Raji (cell line): ENCODE measurements around the gene EVL.

Experiments used
- POLR2A ChIP-seq: IDR thresholded peaks from 2 replicates; pipeline ENCODE4 v1.6.1; 2011; ENCODE audit warnings: low read depth, low read length, control low read depth; ENCODE audit not compliant: insufficient read depth

EVL gene

DNA sequence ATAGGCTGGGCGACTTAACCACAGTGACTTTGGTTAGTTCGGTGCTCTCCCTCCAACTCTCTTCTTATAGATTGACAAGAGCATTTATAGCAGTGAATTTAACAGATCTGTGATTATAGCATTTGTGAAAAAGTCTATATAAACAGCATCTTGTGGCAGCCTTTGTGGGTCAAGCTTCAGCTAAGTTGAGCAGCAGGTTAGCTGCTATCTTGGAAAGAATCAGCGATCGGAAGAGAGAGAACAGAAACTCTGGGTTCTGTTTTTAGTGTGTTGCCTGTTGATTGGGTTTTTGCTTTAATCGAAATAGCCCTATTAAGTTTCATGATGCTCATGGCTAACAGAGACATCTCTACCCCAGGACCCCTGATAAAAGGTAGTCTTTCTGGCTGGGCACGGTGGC lies 20.2 kb downstream of the EVL start:
- TF ChIP-seq POLR2A = no peak

DNA sequence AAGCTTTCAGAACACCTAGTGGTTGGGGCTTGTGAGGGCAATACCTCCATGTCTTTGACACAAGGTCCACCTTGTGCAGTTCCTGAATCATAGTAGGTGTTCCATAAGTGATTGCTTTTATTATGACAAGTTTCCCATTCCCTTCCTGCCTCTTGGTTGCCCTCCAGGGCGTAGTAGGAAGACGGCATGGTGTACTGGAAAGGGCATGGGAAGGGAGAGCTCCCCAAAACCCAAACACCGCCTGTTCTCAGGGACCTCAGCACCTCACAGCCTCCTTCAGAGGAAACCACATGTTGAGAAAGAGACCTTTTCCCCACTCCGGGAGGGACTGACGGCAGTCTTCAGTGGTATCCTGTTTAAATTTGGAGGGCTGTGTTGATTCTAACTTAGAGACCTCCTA lies 21.1 kb downstream of the EVL start:
- TF ChIP-seq POLR2A = no peak

DNA sequence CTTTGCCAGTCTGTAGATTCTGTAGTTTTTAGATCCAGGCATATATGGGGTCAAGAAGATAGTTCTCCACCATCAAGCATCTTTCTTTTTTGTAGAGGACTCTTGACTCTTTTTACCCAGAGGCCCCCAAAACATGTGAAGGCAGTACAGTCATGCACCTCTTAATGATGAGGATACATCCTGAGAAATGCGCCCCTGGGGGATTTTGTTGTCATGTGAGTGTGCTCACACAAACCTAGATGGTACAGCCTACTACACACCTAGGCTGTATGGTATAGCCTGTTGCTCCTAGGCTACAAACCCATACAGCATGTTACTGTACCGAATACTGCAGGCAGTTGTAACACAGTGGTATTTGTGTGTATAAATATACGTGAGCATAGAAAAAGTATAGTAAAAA lies 23.0 kb downstream of the EVL start:
- no peak for TF ChIP-seq POLR2A

DNA sequence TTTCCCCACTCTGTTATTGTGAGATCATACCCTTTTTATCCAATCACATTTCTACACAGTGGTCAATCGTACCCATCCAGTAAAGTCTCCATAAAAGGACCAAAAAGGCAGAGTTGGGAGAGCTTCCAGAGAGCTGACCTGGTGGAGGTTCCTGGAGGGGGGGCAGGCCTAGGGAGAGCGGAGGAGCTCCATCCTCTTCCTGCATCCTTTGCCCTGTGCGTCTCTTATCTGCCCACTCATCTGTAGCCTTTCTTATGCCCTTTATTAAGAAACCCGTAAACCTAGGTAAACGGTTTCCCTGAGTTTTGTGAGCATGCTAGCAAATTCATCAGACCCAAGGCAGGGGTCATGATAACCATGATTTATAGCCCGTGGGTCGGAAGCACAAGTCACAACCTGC lies 26.2 kb downstream of the EVL start:
- TF ChIP-seq POLR2A = no peak

DNA sequence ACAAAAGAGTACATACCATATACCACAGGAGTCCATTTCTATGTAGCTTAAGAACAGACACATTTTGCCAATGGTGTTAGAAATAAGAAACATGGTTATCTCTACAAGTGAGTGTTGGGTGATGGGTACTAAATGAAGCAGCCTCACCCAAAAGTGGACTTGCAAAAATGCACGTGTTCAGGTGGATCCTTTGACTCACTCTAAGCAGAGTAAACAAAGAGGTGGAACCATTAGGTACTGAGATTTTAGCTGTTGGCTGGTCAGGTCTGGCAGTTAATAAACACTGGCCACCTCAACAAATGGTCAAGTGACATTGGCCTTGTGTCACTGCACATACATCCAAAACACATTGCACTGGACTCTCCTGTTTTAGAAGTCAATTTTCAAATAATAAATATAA lies 27.6 kb downstream of the EVL start:
- no peak for TF ChIP-seq POLR2A

DNA sequence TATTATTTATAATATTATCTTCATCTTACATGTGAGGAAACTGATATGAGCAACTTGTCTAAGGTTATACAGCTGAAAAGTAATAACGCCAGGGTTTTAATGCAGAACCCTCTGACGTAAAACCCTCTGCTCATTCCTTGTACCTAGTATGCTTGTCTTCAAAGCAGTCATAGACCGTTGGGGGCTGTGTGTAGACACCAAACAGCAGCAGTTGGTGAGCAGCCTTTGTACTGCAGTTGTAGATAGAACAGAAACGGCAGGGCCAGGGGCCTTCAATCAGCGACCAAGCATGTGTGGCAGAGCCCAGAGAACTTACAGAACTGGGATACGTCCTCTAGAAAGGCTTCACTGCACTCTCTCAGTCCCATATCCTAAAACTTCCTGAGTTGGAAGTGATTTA lies 28.1 kb downstream of the EVL start:
- no peak for TF ChIP-seq POLR2A

DNA sequence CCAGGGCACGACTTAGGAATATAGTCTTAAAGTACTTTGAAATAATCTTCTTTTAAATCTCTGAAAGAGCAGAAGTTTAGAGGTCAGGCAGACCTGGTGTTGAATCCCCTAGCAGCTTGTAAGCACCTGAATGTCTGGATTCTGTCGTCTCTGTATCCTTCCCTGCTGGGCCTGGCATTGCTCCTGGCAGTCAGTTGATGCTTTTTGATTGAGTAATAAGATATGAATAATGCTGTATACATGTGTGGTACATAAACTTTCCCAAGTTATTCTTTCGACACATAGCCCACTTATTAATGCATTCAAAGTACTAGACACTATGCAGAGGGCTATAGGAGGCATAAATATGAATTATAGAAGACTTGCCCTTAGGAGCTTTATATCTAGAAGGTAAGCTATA lies 31.4 kb downstream of the EVL start:
- no peak for TF ChIP-seq POLR2A

DNA sequence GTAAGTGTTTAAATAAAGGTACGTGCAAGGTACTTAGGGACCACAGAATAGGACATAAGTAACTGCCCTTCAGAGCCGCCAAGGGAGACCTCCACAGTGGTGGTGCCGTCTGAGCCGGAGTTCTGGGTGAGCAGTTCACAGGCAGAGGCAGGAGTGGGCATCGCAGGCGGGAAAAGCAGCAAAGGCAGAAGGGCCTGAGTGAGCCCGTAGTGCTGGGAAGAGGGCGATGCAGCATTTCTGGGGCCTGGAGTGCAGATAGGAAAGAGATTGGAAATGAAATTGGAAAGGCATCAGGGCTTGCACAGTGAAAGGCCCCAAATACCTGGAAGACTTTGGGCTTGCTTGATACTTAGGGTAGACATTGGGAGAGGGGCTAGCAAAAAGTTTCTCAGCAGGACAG lies 32.9 kb downstream of the EVL start:
- TF ChIP-seq POLR2A = no peak

DNA sequence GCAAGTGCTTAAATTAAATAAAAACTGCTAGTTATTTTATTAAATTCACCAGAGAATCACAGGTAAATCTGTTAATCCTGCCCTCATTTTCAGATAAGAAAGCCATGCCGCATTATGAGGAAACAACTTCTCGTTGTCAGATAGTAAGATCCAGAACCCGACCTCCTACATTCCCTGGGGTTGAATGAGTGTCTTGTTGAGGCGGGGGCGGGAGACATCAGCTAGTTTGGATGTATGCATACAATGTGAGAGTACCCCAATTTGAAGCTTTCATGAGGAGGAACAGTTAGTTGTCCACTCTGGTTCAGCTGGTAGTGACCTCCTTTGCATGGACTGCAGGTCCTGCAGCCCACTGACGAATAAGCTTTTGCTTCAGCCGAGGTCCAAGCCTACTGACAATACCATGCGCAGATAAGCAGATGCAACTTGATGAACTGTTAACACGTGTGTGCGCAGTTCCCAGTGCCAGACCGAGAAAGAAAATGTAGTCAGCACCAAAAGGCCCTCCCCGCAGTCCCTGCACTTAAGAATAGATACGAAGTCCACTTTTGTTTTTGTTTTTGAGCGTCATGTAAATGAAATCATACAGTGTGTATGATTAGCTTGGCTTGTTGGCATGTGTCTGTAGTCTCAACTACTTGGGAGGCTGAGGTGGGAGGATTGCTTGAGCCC lies 34.9 kb downstream of the EVL start:
- TF ChIP-seq POLR2A = no peak

DNA sequence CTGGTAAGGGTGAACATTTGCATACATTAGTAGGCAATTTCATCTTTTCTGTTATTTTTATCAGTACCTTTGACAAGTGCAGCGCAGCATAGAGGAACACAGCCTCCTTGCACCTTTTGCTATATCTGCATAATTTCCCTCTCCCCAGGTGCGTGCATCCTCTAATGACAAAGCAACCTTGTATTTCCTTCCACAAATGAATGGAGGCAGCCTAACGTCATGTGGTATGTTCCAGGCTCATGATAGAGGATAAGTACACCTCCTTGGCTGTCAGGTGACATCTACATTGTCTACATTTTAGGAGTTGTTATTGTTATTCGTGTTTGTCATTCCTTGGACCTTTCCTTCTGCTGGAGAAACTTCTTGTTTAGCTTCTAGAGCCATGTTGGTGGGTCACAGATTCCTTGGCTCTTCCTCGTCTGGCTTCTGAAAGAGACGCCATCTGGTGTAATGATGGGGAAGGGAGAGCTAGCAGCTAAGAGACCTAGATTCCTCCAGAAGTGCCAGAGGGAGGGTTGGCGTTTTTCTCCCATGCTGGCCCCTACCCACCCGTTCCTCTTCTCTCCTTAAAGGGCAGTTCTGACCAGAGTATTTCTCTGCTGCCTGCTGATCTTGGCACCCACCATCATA lies 37.0 kb downstream of the EVL start:
- no peak for TF ChIP-seq POLR2A

DNA sequence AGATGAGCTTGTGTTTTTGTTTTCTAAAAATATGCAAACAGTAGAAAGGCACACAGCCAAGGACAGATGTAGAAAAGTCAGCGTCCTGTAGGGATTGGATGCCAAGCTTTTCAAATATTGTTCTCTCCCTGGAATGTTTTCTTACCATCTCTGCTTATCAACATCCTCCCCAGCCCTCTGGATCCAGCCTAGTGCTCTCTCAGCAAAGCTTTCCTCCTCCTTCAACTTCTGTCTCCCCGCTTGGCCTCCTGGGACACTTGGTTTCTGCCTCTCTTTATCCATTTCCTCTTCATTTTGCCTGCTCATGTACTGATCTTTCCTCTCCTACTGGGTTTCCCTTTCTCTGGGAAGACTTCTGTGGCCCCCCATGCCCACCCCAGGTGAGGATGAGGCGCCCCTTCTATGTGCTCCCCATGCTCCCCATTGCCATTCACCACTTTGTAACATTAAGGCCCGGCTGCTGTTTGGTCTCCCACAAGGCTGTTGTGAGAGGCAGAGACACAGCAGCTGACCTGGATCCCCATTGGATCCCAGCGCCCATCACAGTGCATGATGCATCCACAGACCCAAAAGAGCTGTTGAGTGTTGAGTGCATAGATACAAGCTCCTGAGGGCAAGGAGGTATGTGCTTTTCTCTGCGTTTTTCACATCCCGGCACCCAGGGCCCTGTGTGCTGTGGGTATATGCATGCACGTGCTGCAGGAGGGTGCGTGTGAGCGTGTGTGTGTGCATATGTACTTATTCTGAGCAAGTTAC lies 38.2 kb downstream of the EVL start:
- no peak for TF ChIP-seq POLR2A

DNA sequence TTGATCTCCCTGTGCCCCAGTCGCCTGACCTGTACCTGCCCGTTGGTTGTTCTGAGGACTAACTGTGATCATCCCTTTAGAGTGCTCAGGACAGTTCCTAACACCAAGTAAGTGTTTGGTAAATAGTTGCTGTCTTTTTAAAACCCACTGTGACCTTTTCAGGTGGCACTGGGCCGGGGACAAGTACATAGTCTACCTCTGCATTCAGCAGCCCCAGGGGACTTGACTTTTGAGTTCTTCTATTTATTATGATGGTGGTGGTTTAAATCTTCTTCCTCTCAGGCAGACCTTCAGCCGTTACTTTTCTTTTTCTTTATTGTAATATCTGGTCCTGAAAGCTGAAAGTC lies 38.8 kb downstream of the EVL start:
- no peak for TF ChIP-seq POLR2A

DNA sequence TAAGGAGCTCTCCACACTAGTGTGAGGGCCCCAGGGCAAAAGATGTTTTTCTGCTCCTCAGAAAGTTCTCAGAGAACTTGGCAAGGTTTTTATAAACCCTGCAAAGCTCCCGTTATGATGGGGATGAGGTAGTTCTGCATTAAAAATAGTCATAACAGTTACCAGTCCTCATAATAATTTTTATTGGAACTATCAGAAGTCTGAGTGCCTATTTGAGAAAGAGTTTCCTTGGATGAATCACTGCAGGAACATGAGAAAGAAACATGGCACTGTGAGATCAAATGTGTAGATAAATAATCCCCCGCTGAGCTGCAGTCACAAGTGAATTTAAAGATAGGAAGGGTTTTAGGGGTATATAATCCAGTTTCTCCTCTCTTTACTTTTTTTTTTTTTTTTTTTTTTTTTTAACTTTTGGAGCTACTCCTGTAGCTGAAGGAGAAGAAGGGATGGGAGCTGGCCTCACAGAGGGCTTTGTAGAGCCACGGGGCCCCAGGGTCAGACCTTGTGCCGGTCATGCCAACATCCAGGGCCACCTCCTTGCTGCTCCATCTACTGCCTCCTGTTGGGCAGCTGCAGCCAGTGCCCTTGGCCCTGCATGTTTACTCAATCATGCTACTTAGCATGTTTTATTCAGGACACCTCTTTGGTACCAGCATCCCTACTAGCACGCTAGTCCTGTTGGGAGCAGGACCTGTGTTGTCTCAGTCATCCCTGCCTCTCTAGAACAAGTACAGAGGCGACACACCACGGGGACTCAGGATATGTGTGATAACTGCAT lies 39.5 kb downstream of the EVL start:
- no peak for TF ChIP-seq POLR2A

DNA sequence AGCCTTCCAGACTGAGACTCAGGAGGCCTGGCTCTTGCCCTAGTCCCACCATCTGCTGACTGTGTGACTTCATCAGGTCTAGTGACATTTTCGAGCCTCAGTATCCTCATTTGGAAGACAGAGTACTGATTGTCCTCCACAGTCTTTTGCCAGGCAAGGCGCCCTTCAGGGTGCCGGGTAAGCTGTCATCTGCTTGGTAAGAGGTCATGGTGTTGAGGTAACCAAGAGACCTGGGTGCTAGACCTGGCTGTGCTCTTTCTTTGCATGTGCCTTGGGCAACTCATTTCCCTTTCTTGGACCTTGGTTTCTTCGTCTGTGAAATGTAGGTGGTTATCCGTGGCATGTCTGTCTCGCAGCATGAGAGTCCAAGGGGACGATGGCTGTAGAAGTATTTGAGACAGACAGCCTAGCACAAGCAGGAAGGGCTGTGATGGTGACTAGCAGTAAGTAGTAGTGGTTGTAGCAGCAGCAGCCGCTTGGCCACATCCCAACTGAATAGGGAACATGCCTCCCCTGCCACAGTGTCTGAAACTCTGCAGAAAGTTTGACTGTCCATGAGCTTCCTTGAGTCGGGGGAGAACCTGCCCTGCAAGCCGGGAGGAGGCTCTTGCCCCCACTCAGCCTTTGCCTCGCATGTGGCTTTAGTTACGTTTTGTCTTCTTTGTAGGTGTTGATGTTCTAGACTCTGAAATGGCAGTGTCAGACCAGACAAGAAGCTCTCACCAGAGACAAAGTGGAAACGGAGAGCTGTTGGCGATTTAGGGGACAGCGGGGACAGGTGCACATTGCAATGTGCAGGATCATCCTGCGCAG lies 40.3 kb downstream of the EVL start:
- no peak for TF ChIP-seq POLR2A
